Left ventricle myocardium inferior (tissue), 1 donor: ENCODE measurements around the gene ZNF653. TPM values are rescaled to one million over a fixed set of nuclear protein-coding genes. Genes with fewer than 3 reads are reported as not detected.
"Not testable (repeated sequence)": the region's sequence is repeated elsewhere in the genome, so short reads cannot be mapped to it uniquely, and the experiment has no call there.

Experiments
- DNase-seq: peaks from one replicate; pipeline ENCODE4 v3.0.0-alpha.2; 2020
- H3K27ac ChIP-seq: fragments of 200-600 bp; replicated peaks from 2 replicates; pipeline ENCODE4 v1.8.0; 2021
- H3K27me3 ChIP-seq: fragments of 200-600 bp; 2 replicates; pipeline ENCODE4 v1.8.0; 2021; ENCODE audit warnings: low read depth
- H3K36me3 ChIP-seq: fragments of 200-600 bp; 2 replicates; pipeline ENCODE4 v1.8.0; 2021
- H3K4me1 ChIP-seq: fragments of 200-600 bp; 2 replicates; pipeline ENCODE4 v1.8.0; 2021
- H3K4me3 ChIP-seq: fragments of 200-600 bp; 2 replicates; pipeline ENCODE4 v1.8.0; 2021; ENCODE audit warnings: mild to moderate bottlenecking, moderate library complexity
- H3K9me3 ChIP-seq: fragments of 200-600 bp; replicated peaks from 2 replicates; pipeline ENCODE4 v1.8.0; 2021
- intact Hi-C: fragments of 100-400 bp; cut with micrococcal nuclease; formaldehyde crosslinking; loops from one replicate; pipeline ENCODE4 v1.11.0; 2022
- total RNA-seq: library from RNA; stranded (reverse); fragmentation: NEBNext Ultra II Directional; extraction: Animal tissue kit (Norgen Biotek cat#: 25700); gene quantifications from one replicate; pipeline ENCODE4 v1.2.1, GENCODE V29; 2021
- TF ChIP-seq, protein P1 (sequence below): fragments of 200-600 bp; IDR thresholded peaks from 2 replicates; pipeline ENCODE4 v1.8.0; 2021; ENCODE audit warnings: antibody characterized with exemption, mild to moderate bottlenecking, borderline replicate concordance
- donor health status: DM: no; HTN: yes; CAD: no; lungs with severe emphysema.

ZNF653 gene
- total RNA-seq, 1 donor from 2014 or later: 4.2 TPM

DNA sequence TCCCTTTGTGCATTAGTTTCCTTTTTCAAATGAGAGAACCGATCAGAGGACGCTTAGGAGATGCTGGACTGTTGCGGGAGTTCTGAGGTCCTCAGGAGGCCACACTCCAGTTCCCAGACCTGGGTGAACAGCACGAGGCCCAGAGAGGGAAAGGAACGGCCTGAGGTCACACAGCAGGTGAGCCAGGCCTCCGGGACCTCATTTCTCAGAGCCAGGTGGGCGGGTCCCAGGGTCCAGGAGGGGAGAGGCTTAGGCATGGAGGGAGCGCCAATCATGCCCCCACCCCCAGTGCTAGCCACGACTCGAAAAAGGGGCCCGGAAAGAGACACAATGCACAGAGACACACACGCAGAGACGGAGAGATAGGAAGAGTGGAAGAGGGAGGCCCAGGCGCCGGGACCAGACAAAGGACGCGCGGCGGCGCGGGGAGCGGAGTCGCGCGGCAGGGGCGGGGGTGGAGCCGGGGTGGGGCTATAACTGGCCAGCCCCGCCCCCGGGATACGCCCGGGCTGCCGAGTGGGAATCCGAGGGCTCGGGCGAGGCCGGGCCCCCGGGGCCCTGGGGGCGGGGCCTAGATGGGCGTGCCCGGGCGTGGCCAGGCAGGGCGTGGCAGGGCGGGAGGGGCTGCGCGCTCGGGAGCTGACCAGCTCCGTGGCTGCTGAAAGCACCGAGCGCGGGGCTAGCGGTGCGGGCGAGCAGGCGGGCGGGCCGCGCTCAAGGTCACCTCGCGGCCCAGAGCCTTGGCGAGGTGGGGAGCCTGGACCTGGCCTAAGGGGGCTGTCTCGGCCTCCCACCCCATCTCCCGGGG, 26.3 kb downstream of the ZNF653 start:
- Histone ChIP-seq H3K4me1 (peaks cover 44% of the 10 kb centered on the region), H3K36me3 (peaks cover 8% of the 10 kb centered on the region), H3K9me3 (no peaks in the 10 kb centered on the region), H3K27ac (peak overlapping the region; percentile 12), H3K4me3 (peak overlapping the region; percentile 58), H3K27me3 (peaks cover 61% of the 10 kb centered on the region)
- intact Hi-C loops: no loop called here
- TF ChIP-seq, protein P1, sequence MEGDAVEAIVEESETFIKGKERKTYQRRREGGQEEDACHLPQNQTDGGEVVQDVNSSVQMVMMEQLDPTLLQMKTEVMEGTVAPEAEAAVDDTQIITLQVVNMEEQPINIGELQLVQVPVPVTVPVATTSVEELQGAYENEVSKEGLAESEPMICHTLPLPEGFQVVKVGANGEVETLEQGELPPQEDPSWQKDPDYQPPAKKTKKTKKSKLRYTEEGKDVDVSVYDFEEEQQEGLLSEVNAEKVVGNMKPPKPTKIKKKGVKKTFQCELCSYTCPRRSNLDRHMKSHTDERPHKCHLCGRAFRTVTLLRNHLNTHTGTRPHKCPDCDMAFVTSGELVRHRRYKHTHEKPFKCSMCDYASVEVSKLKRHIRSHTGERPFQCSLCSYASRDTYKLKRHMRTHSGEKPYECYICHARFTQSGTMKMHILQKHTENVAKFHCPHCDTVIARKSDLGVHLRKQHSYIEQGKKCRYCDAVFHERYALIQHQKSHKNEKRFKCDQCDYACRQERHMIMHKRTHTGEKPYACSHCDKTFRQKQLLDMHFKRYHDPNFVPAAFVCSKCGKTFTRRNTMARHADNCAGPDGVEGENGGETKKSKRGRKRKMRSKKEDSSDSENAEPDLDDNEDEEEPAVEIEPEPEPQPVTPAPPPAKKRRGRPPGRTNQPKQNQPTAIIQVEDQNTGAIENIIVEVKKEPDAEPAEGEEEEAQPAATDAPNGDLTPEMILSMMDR: no peak
- DNase-seq: peak; percentile 34

DNA sequence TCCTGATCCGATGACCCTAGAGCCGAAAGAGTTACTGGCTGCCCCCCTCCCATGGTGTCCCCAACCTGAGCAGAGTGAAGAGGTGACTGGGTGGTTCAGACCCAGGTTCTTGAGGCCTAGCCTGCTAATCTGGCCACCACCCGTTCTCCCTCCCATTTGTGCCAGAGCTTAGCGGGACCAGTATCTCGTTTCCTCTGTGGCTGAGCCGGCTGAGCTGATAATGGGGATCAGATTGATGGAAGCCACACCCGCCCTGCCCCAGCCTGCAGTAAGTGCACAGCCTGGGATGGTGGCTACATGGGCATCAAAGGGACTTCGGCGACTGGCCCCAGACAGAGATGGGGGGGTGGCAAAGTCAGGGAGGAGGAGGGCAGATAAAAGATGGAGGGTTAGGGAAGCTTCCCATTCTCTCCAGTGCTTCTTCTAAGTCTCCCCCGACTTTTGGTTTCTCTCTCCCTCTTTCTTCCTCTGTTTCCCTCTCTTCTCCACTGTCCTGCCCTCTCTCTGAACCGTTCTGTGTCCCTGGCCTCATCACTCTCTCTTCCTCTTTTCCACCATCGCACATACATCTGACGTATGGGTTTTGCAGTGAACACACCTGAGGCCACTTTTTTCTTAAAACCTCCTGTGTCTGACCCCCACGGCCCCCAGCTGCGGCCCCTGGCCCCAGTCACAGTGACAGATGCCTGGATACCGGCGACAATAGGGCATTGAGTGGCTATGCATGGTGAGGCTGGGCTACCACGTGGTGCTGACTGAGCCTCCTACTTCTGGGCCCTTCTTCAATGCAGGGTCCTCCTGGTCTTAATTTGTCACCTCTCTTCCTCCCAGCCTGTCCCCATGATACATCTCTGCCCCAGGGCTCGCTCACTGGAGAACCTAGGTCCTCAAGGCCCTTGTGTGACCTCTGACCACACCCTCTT, 27.2 kb downstream of the ZNF653 start:
- DNase-seq: no peak
- Histone ChIP-seq H3K36me3 (peaks cover 3% of the 10 kb centered on the region), H3K27me3 (peaks cover 53% of the 10 kb centered on the region), H3K27ac (no peak overlapping the region), H3K4me1 (peaks cover 44% of the 10 kb centered on the region), H3K4me3 (no peak overlapping the region), H3K9me3 (no peaks in the 10 kb centered on the region)
- intact Hi-C loops: no loop called here
- TF ChIP-seq, protein P1: no peak

DNA sequence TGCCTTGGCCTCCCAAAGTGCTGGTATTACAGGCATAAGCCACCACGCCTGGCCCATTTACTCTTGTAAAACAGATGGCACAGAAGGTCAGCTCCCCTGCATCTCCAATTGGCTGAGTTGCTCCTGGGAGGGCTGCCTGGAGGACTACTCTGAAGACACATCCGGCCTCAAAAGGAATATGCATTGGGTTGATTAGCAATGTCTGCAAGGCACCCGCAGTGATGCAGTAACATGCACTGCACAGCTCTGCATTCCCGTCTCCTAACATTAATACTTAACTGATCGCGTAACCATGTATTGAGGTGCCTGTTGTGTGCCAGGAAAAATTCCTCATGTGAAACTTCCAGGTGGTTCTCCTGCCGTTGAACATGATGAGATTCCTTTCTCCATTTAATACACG, 29.8 kb downstream of the ZNF653 start:
- Histone ChIP-seq H3K27me3 (peaks cover 41% of the 10 kb centered on the region), H3K4me1 (peaks cover 22% of the 10 kb centered on the region), H3K27ac (no peak overlapping the region), H3K4me3 (no peak overlapping the region), H3K36me3 (no peaks in the 10 kb centered on the region), H3K9me3 (no peaks in the 10 kb centered on the region)
- DNase-seq: no peak
- TF ChIP-seq, protein P1: no peak
- intact Hi-C loops: no loop called here

DNA sequence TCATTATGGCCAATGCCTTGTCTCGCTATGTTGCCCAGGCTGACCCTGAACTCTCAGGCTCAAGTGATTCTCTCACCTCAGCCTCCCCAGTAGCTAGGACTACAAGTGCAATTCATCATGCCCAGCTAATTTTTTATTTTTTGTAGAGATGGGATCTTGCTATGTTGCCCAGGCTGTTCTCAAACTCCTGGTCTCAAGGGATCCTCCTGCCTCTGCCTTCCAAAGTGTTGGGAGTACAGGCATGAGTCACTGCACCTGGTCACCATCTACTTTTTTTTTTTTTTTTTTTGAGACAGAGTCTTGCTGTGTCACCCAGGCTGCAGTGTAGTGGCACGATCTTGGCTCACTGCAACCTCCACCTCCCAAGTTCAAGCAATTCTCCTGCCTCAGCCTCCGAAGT, 30.3 kb downstream of the ZNF653 start:
- DNase-seq, H3K36me3 ChIP-seq, H3K9me3 ChIP-seq, H3K4me3 ChIP-seq, intact Hi-C loops, H3K27ac ChIP-seq: not testable (repeated sequence)
- H3K4me1 ChIP-seq: peaks cover 17% of the 10 kb centered on the region
- H3K27me3 ChIP-seq: peaks cover 36% of the 10 kb centered on the region

DNA sequence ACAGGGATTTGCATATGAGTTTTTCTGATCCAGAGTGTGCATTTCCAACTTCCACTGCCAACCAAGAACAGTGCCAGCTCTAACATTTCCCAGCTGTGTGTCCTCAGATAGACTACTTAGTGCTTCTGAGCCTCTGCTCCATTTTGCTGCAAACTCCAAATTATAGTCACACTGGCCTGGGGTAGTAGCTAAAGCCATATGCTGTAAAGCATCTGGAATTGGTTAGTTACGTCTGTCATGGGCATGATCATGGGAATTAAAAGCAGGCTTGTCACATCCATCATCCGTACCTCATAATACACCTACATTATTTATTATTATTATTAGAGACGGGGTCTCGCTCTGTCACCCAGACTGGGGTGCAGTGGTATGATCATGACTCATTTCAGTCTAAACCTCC, 31.9 kb downstream of the ZNF653 start:
- TF ChIP-seq, protein P1: no peak

DNA sequence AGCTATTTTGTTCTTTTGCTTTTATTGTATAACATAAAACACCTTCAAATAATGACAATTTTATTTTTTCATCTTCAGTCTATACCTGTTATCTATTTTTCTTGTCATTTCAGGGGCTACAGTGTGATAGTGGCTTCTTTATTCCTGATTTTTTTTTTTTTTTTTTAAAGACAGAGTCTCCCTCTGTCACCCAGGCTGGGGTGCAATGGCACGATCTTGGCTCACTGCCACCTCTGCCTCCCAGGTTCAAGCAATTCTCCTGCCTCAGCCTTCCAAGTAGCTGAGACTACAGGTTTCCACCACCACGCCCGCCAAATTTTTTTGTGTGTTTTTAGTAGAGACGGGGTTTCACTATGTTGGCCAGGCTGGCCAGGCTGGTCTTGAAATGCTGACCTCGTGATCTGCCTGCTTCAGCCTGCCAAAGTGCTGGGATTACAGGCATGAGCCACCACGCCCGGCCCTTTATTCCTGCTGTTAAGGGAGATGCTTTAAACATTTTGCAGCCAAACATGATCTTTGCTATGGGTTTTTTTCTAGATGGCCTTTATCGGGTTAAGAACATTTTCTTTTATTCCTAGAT, 37.3 kb downstream of the ZNF653 start:
- H3K9me3 ChIP-seq, DNase-seq, H3K27ac ChIP-seq, intact Hi-C loops, H3K4me3 ChIP-seq, H3K36me3 ChIP-seq, H3K4me1 ChIP-seq: not testable (repeated sequence)
- peaks cover 28% of the 10 kb centered on the region for H3K27me3 ChIP-seq

More for the DNA sequence above, 31.9 kb downstream of the ZNF653 start:
- DNase-seq: no peak
- Histone ChIP-seq H3K27ac (no peak overlapping the region), H3K4me1 (peaks cover under 1% of the 10 kb centered on the region), H3K4me3 (no peak overlapping the region), H3K36me3 (no peaks in the 10 kb centered on the region), H3K9me3 (no peaks in the 10 kb centered on the region), H3K27me3 (peaks cover 26% of the 10 kb centered on the region)
- intact Hi-C loops: no loop called here
